ENCODE measurements around the gene NEU4. TPM values are rescaled to one million over a fixed set of nuclear protein-coding genes. Genes with fewer than 3 reads are reported as not detected.
"Not testable (repeated sequence)": the region's sequence is repeated elsewhere in the genome, so short reads cannot be mapped to it uniquely, and the experiment has no call there.

The NEU4 gene
- total RNA-seq, 1 donor from 2014 or later, result 0.09 TPM

DNA sequence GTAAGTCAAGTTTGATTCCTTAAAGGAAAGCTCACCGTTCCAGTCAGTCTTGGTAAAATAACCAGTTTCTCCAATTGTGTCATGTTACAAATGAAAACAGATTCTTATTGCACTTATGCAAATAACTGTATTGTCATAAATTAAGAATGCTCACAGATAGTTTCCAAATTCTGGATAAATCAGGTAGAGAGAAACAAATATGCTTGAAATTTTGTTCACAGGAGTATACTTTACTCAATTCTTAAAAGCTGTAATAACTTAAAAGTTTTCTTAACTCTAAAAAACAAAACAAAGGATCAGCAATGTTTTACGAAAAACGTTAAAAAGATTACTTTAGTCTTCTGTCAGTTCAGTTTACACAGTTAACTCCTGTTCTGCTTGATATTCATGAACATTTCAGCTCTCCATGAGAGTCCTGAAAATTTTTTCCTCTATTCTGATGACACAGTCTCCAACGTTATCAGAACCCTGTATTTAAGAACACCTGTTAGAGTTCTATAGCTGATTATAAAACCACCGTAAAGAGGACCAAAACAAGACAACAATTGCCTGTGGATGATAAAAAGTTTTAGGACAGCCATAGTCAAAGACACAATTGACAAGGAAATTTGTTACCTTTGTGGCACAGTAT is 27.9 kb upstream of the NEU4 start:
- no peak overlapping the region for H3K27ac Mint-ChIP-seq (ENCODE audit: unreplicated experiment)
- peaks cover 3% of the 10 kb centered on the region for H3K36me3 Mint-ChIP-seq (ENCODE audit: low read depth, unreplicated experiment)
- H3K4me1 Mint-ChIP-seq (ENCODE audit: low read depth, unreplicated experiment), result no peaks in the 10 kb centered on the region
- H3K27ac ChIP-seq (ENCODE audit: low read depth, low read length), result no peak overlapping the region
- no peaks in the 10 kb centered on the region for H3K79me2 ChIP-seq (ENCODE audit: insufficient read depth, low read length)
- H2AFZ ChIP-seq (ENCODE audit: low read depth, low read length), result no peak overlapping the region
- no peak for DNase-seq (ENCODE audit: low read depth)
- H3K9ac ChIP-seq (ENCODE audit: low read length), result no peak overlapping the region
- peaks cover 4% of the 10 kb centered on the region for H3K4me1 ChIP-seq (ENCODE audit: insufficient read depth, low read length)
- no peak overlapping the region for H3K4me3 ChIP-seq (ENCODE audit: insufficient read depth, low read depth, low read length)
- no peak for FAIRE-seq
- no peak for TF ChIP-seq EZH2 (IDR thresholded peaks at IDR 0.05; ENCODE audit: insufficient read depth, low read length)
- no peak for TF ChIP-seq CTCF (IDR thresholded peaks at IDR 0.05; ENCODE audit: insufficient read depth, low read depth, low read length)
- no peak overlapping the region for H3K4me2 ChIP-seq (ENCODE audit: low read length)
- H3K4me3 Mint-ChIP-seq (ENCODE audit: unreplicated experiment), result no peak overlapping the region
- H3K27me3 Mint-ChIP-seq (ENCODE audit: low read depth, unreplicated experiment), result no peaks in the 10 kb centered on the region
- peaks cover 2% of the 10 kb centered on the region for H3K9me3 Mint-ChIP-seq (ENCODE audit: unreplicated experiment)
- H3K27me3 ChIP-seq (ENCODE audit: insufficient read depth, low read length), result no peaks in the 10 kb centered on the region
- no peaks in the 10 kb centered on the region for H3K36me3 ChIP-seq (ENCODE audit: insufficient read depth, low read length)
- no peaks in the 10 kb centered on the region for H4K20me1 ChIP-seq (ENCODE audit: insufficient read depth, low read length)
- peaks cover 2% of the 10 kb centered on the region for H3K9me3 ChIP-seq (ENCODE audit: insufficient read depth, low read depth, low read length)

DNA sequence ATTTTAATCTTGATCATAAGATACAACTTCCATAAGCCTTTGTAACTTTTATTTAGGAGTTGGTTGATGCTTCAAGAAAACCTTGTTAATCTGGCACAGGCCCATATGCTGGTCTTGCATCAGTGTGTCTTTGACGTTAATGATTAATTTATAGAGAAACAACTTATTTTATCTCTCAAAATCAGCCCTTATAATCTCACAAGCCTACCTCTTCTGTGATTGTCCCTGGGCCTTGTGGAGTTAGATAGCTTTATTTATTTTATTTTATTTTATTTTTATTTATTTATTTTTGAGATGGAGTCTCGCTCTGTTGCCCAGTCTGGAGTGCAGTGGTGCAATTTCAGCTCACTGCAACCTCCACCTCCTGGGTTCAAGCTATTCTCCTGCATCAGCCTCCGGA is 26.9 kb upstream of the NEU4 start:
- not testable (repeated sequence) for H3K27me3 ChIP-seq (ENCODE audit: insufficient read depth, low read length); H3K27me3 Mint-ChIP-seq (ENCODE audit: low read depth, unreplicated experiment); DNase-seq (ENCODE audit: low read depth); H3K9ac ChIP-seq (ENCODE audit: low read length); H3K36me3 Mint-ChIP-seq (ENCODE audit: low read depth, unreplicated experiment); H2AFZ ChIP-seq (ENCODE audit: low read depth, low read length); H3K4me1 Mint-ChIP-seq (ENCODE audit: low read depth, unreplicated experiment); H3K79me2 ChIP-seq (ENCODE audit: insufficient read depth, low read length); H3K36me3 ChIP-seq (ENCODE audit: insufficient read depth, low read length); H3K9me3 Mint-ChIP-seq (ENCODE audit: unreplicated experiment); H3K4me3 ChIP-seq (ENCODE audit: insufficient read depth, low read depth, low read length); H3K4me3 Mint-ChIP-seq (ENCODE audit: unreplicated experiment); H3K27ac ChIP-seq (ENCODE audit: low read depth, low read length); H4K20me1 ChIP-seq (ENCODE audit: insufficient read depth, low read length); H3K4me2 ChIP-seq (ENCODE audit: low read length); H3K27ac Mint-ChIP-seq (ENCODE audit: unreplicated experiment); H3K4me1 ChIP-seq (ENCODE audit: insufficient read depth, low read length); FAIRE-seq; H3K9me3 ChIP-seq (ENCODE audit: insufficient read depth, low read depth, low read length)

DNA sequence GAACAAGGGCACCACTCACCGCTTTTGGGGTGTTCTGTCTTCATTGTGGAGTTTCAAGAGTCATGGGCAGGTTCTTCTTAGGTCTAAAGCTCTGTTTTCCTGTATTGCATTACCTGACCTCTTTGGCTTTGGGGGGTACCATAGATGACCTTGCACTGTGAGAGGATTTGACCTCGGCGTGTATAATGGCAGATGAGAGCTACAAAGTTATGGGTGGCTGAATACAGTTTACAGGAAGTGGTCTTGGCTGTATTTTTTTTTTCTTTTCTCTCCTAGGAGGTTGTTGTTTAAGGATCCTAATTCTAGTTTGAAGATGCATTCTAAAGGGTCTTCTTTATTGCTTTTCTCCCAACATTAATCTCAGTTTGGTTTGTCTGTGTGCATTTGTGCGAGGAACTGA is 20.9 kb upstream of the NEU4 start:
- DNase-seq (ENCODE audit: low read depth) (no peak), FAIRE-seq (no peak)
- Histone ChIP-seq H3K27ac (ENCODE audit: low read depth, low read length) (no peak overlapping the region), H3K4me3 (ENCODE audit: insufficient read depth, low read depth, low read length) (no peak overlapping the region), H2AFZ (ENCODE audit: low read depth, low read length) (no peak overlapping the region), H3K9ac (ENCODE audit: low read length) (no peak overlapping the region), H3K4me1 (ENCODE audit: insufficient read depth, low read length) (no peaks in the 10 kb centered on the region), H4K20me1 (ENCODE audit: insufficient read depth, low read length) (no peaks in the 10 kb centered on the region), H3K9me3 (ENCODE audit: insufficient read depth, low read depth, low read length) (no peaks in the 10 kb centered on the region), H3K36me3 (ENCODE audit: insufficient read depth, low read length) (no peaks in the 10 kb centered on the region), H3K27me3 (ENCODE audit: insufficient read depth, low read length) (no peaks in the 10 kb centered on the region), H3K79me2 (ENCODE audit: insufficient read depth, low read length) (no peaks in the 10 kb centered on the region), H3K4me2 (ENCODE audit: low read length) (no peak overlapping the region)
- Mint-ChIP-seq H3K4me1 (ENCODE audit: low read depth, unreplicated experiment) (no peaks in the 10 kb centered on the region), H3K9me3 (ENCODE audit: unreplicated experiment) (peaks cover 19% of the 10 kb centered on the region), H3K27me3 (ENCODE audit: low read depth, unreplicated experiment) (no peaks in the 10 kb centered on the region), H3K36me3 (ENCODE audit: low read depth, unreplicated experiment) (no peaks in the 10 kb centered on the region), H3K27ac (ENCODE audit: unreplicated experiment) (no peak overlapping the region), H3K4me3 (ENCODE audit: unreplicated experiment) (no peak overlapping the region)
- no peak for TF ChIP-seq EZH2 (IDR thresholded peaks at IDR 0.05; ENCODE audit: insufficient read depth, low read length)
- no peak for TF ChIP-seq CTCF (IDR thresholded peaks at IDR 0.05; ENCODE audit: insufficient read depth, low read depth, low read length)

Data from astrocyte (in vitro differentiated cells and primary cell).